GM19351 (cell line): ENCODE results near the gene SCARB1.

ENCODE experiments used
- ATAC-seq: cut with Tn5 transposase; IDR thresholded peaks from one replicate; pipeline ENCODE4 v1.9.1; 2021; ENCODE audit warnings: mild to moderate bottlenecking, moderate library complexity; ENCODE audit not compliant: unreplicated experiment

SCARB1 gene

DNA sequence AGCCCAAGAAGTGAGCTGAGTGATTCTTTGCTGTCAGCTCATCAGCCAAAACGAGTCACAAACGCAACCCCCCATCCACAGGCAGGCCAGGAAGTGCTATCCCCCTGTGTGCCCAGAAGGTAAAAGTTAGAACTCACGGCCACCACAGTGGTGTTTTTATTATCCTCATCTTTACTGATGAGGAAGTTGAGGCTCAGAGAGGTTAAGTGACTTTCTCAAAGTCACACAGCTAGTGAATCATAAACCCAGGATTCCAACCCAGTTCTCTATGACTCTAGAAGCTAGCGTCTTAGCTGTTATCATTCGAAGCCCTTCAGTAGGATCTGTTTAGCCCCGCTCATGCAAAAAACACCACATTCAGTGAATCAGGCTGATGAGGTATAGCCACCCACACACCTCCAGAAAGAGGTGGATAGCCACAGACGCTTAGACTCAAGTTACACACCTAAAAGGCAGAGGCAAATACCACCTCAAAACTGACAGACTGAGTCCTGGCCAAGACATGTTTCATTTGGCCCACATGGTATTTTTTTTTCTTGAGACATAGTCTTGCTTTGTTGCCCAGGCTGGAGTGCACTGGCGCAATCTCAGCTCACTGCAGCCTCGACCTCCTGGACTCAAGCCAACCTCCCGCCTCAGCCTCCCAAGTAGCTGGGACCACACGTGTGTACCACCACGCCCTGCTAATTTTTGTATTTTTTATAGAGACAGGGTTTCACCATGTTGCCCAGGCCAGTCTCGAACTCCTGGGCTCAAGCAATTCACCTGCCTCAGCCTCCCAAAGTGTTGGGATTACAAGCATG, 100.7 kb downstream of the SCARB1 start:
- ATAC-seq = no peak

DNA sequence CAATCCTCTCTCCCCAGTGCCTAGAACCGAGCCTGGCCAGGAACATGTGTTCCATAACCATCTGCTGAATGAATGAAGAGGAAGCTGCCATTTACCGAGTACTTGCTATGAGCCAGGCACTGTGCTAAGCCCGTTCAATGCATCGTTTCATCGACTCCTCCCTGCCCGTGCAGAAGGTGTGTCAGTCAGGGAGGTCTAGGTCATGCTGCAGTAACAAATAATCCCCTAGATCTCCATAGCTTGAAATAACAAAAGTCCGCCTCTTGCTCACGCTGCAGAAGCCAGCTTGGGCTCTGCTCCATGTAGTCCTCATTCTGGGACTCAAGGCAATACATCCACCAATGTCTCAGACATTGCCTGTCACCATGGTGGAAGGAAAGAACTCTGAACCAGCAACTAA, 101.3 kb downstream of the SCARB1 start:
- no peak for ATAC-seq

DNA sequence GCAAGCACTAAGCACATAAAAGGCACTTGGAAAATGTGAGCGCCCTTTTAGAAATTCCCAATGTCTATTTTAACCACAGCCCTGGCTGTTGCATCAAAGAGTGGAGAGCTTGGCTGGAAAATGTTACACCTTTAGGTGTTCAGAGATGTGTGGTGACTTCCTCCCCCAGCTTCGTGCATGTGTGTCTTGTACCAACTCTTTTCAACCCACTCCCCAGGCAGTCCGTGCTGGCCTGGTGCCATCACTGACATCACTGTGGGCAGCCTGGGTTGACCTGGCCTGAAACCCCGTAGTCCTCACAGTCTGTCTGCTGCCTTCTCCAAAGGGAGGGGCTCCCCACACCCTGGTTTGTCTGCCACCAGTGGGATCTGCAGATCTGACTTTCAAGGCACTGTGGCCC, 101.8 kb downstream of the SCARB1 start:
- no peak for ATAC-seq

DNA sequence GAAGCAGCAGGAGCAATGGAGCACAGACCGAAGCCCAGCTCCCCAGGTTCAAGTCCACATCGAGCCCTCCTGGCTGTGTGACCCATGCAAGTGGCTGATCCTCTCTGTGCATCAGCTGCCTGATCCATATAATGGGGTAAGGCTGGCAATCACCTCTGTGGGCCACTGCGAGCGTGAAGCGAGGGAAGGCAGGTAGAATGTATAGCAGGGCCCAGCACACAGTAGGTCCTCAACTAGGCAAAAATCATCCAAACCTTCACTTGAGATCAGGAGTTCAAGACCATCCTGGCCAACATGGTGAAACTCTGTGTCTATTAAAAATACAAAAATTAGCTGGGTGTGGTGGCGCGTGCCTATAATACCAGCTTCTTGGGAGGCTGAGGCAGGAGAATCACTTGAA, 102.6 kb downstream of the SCARB1 start:
- no peak for ATAC-seq

DNA sequence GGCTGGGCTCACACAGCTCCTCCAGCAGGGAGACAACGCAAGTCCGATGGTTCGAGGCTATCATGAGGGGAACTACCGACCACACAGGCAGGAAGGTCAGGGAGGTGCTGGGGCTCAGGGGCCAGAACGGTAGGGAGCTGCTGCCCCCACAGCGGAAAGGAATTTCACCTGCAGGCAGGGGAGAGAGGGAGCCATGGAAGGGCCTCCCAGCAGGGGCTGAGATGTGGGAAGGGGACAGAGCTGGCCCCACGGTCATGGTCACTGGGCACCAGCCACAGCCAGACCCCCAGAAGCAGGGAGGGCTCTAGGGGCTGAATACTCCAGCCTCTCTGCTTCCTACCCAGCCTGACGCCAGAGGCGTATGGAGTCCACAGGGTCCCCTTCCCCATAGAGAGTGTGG, 103.1 kb downstream of the SCARB1 start:
- no peak for ATAC-seq

DNA sequence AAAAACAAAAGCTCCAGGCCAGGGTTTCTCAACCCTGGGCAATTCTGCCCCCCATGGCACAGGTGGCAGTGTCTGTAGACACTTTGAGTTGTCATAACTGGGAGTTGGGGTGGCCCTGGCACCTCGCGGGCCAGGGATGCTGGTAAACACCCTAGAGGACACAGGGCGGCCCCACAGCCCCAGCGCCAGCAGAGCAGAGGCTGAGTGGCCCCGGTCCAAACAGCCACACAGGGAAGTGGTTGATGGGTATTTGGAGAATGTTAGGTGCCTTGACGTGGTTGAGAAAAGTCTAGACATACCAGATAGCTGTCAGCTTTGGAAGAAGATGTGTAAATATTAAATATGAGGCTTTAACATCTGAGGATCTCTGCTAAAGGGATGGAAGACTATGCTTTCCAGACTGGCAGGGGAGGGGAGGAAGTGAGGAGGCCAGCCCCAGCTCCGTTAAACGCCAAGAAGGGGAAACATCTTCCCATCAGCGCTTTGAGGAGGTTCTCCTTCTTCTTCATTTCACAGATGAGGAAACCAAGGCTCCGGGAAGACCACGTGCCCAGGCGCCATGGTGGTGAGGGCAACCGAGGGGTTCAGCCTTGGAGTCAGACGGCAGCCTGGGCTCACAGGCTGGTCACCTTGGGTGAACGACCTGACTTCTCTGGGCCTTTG, 103.7 kb downstream of the SCARB1 start:
- no peak for ATAC-seq

DNA sequence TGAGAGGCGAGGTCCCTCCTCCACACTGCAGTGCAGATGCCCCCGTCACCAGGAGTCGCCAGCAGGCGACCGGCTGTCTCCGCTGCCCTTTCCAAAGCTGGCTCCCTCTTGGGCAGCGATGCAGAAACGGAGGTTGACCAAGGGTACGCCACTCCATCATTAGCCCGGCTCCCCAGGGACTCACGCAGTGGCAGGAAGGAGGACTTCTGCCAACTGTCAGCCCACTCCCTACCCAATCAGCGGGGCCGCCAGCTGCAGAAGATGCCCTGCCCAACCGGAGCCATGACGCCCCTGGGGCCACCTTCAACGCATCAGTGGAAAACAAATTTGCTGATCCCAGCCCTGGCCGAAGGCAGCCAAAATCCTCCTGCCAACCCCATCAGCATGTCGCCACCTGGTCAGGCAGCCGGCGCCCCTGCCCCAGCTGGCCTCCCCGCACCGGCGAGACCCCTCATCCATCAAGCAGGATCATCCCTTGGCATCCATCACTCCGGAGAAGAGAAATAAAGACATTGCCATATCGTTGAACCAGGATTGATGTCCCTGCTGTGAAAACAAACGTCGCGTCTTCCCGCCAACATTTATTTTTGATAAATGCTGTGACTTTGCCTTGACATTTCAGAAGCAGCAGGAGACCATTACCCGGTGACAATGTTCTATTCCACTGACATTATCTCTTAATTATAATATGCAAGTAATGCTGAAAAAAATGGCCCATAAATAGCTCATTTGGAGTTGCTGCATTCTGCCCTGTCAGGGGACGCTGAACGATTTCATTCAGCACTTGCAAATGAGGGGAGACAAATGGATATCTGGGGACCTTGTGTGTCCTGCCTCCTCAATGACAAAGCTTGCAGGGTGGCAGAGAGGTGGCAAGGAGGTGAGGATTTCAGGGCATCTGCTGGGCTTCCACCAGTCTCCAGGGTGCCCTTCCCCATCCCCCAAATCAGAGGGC, 105.1 kb downstream of the SCARB1 start:
- no peak for ATAC-seq

DNA sequence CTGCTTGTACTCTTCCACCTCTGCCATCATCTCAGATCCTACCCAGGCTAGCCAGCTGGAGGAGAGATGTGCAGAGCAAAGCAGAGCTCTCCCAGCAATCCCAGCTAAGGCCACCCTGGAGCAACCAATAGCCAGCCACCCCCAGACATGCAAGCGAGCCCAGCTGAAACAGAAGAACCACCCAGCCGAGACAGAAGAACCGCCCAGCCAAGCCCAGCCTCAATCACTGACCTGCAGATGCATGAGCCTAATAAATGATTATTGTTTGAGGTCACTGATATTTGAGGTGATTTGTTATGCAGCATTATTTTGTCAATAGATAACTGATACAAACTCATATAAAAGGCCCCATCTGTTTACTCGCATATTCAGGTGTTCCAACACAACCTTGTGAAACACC, 106.3 kb downstream of the SCARB1 start:
- ATAC-seq = no peak

DNA sequence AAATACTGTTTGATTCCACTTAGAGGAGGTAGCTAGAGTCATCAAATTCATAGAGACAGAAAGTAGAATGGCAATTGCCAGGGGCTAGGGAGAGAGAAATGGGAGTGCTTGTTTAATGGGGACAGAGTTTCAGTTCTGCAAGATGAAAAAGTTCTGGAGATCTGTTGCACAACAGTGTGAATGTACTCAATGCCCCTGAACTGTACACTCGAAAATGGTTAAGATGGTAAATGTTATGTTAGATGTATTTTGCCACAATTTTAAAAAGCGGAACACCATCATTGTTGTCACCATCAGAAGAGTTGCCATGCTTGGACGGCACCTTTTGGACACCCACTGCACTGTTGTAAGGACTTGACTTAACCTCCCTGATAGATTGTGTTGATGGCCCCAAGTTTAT, 106.9 kb downstream of the SCARB1 start:
- no peak for ATAC-seq

DNA sequence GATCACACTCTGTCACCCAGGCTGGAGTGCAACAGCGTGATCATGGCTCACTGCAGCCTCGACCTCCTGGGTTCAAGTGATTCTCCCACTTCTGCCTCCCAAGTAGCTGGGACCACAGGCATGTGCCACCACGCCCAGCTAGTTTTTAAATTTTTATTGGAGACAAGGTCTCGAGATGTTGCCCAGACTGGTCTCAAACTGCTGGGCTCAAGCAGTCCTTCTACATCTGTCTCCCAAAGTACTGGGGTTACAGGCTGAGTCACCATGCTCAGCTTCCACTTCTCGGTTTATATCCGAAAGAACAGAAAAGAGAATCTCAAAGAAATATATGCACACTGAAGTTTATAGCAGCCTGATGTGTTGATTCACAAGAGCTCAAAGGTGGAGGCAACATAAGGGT, 107.5 kb downstream of the SCARB1 start:
- ATAC-seq = no peak

DNA sequence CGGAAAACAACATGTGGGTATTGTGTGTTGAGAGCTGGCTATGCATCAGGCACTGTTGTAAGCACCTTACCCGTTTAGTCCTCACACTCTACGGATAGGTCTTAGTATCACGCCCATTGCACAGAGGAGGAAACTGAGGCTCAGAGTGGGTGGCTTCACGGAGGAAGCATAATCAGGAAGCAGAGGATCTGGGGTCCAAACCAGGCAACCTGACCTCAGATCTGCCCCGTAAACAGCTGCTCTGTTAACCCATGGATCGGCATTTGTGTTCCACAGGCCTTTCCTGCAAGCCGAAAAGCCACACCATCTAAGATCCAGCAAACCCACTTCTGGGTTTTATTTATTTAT, 107.9 kb downstream of the SCARB1 start:
- ATAC-seq = no peak

DNA sequence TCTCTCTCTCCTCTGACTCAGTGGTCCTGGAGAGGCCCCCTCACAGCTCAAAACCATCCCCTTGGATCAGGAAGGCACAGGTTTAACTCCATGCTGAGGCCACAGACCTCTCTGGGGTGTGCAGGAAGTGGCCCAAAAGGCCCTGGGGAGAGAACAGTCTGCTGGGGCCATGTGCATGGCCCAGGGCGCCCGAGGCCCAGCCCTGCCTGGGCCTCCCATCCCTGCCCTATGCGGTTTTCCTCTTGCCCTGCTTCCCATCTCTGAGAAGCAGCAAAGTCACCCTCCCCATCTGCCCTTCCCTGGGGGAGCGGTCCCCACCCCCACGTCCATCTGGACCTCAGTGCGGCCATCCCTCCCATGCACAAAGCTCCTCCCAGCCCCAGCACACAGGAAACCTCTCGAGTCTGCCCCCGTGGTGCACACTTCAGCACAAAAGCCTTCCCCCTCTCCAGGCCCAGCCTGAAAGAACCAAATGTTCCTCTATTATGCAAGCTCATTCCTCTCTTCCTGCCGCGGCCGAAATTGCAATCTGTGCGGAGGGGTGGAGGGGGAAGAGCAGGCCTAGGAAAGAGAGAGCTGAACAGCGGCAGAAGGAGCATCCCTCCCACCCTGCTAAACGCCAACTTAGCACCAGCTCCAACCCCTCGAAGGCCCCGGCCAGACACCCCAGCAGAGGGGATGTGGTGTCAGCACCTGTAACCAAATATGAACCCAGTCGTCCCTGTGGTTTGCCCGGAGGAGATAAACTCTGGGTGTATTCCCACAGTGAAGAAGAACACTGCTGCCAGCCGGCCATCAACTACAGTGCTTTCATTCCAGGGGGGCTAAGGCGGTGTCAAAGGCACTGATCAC, 108.5 kb downstream of the SCARB1 start:
- no peak for ATAC-seq

DNA sequence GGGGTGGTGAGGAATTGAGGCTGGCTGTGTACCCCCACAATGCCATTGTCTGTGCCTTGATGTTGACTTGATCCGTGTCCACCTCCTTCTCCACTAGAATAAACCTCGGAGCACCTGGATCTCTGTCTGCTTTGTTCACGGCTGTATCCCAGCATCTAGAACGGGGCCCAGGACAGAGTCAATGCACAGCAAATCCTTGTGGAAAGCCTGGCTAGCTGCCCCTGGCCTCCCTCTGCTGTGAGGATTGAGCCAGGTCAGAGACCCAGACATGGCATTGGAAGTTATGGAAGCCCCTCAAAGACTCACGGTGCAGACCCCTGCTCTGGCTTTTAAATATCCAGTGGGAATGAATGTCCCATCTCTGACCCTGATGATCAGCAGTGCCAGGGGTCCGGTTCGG, 109.2 kb downstream of the SCARB1 start:
- ATAC-seq = no peak

DNA sequence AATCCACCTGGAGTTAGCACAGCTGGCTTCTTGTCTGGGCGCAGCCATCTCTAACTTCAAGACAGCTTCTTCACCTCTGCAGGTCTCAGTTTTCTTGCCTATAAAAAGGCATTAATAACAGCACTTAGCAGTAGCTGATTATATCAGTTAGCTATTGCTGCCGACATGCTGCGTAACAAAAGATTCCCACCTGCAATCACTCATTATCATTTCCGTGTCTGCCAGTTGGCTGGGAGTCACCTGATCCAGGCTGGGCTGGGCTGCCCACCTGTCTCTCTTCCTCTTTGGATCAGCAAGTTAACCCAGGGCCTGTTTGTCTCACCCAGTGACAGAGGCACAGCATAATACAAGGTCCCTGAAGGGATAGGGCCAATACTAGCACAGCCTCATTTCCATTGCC, 109.7 kb downstream of the SCARB1 start:
- ATAC-seq = no peak

DNA sequence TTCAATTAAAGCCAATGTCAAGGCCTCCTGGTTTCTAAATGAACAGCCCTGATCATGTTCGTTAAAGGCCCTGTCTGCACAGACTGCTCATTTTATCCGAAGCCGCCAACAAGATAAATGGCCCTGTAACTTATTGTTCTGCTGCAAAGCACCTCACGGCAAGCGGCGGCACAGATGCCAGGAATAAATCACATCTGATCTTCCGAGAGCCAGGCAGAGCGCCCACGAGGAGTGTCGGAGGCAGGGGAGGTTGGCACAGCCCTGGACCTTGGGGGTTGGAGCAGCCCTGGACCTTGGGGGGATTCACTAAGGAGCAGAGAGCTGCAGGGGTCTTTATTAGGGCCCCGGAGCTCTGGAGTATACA, 110.5 kb downstream of the SCARB1 start:
- no peak for ATAC-seq

DNA sequence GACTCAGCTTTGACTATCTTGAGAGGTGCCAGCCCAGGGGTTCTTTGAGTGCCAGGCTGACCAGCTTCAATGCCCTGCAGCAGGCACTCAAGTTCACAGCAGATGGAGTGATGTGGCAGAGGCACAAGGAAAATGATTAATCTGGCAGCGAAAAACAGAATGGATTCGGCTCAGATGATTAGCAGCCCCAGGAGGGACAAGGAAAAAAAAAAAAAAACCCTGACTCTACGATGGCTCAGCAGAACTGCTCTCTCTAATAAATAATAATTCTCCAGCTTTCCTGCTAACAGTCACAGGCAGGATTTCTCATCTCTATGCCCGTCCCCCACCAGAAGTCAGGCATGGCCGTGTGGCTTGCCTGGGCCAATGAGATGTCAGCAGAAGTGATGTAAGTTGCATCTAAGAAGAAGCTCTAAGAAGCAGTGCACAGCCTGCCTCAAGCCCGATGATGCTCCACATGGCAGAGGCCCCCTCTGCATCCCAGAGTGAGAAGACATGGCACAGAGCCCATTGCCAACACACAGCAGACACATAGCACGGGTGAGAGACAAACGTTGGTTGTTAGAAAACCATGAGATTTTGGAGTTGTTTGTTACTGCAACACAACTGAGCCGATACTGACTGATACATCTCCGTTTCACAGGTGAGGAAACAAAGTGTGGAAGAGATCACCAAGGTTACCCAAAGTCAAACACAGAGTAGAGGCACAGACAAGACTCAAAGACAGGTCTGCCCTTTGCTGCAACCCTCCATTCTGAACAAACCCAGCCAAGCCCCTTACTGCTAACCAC, 111.0 kb downstream of the SCARB1 start:
- ATAC-seq = no peak

DNA sequence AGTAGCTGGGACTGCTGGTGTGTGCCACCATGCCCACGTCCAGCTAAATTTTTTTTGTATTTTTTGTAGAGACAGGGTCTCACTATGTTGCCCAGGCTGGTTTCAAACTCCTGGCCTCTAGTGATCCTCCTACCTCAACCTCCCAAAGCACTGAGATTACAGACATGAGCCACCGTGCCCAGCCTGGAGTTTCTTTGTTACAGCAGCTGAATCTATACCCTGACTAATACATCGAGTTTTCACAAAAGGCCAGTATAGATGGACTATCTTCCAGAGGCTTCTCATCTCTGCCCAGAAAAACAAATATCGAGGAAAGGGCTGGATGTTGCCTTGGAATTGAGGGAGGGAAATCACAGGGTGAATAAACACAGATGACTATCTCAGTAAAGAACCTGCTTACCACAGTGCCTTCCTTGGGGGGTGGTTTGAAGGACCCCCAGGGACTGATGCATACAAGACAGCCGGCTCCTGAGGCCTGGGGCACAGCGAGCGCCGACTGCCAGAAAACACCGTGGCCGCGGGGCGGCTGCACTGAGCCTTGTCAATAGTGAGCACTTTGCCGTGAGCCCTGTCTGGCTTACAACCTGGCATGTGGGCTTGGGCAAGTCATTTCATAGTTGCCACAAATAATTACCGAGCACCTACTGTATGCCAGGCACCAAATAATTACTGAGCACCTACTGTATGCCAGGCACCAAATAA, 111.9 kb downstream of the SCARB1 start:
- ATAC-seq = no peak

DNA sequence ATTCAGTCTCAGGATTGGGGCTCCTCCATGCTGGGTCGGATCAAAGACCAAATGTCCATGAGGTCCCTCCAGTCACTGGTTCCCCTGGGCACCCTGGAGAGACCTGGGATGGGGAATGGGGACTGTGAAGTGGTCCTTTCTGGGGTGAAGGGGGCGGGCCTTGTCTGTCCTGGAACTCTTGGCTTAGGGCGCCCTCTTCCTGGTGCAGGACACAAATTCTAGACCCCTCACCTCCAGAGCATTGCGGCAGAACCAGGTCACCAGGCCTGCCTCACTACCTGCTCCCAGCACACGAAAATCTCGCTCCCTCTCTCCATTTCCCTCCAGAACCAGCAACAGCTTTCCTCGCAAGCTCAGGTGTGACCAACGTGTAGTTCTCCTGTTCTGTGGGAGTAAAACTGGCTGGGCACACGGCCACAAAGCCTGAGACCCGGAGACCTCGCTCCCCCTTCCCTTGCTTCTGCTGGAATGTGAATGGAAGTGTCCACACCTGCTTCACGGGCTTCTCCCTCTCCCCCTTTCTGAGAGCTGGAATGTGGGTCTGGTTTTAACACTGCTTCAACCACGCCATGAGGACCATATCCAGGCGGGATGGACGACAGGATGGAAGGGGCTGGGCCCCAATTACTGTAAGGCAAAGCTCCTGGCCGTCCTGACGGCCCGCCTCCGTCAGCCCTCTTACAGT, 112.7 kb downstream of the SCARB1 start:
- no peak for ATAC-seq

DNA sequence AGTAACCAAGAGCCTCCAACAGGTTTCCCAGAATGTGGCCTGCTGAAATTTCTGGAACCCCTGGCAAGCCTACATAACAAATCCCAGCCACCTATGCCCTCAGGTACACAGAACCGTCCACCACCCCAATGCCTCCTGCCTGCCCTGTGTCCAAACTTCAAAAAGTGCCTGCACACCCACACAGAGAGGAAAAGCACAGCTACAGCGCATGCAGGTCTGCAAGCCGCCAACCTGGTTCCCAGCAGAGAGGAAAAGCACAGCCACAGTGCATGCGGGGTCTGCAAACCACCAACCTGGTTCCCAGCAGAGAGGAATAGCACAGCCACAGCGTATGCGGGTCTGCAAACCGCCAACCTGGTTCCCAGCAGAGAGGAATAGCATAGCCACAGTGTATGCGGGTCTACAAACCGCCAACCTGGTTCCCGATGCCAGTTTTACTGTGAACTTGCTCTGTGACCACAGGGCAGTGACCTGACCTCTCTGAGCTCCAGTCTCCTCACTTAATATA, 113.5 kb downstream of the SCARB1 start:
- no peak for ATAC-seq
